K562 (cell line): ENCODE results near the gene GNG7. TPM values are rescaled to one million over a fixed set of nuclear protein-coding genes. Genes with fewer than 3 reads are reported as not detected.

Source experiments
- ATAC-seq: fragments of 200-7000 bp; cut with Tn5 transposase; 3 replicates; pipeline ENCODE4 v1.9.1; 2020; ENCODE audit warnings: moderate library complexity
- BruUV-seq: library from RNA; stranded (reverse); fragments of 400-500 nt; replicated peaks from 2 replicates; lab custom pipeline; 2021; lab: Mats Ljungman, UMichigan
- CTCF ChIA-PET: fragments of 300-600 bp; formaldehyde crosslinking; extraction: SDS; loops from one replicate; lab custom pipeline; 2021; ENCODE audit warnings: low intra/inter-chr PET ratio; lab: Yijun Ruan, JAX
- POLR2A ChIA-PET: fragments of 300-600, 350-650 bp; sonication (Branson Sonifier 250); formaldehyde crosslinking; extraction: SDS; loops from one replicate; lab custom pipeline; 2021; ENCODE audit warnings: antibody characterized with exemption, inconsistent platforms; lab: Yijun Ruan, JAX
- DNase-seq, 4 experiments: peaks; one replicate each; pipeline versions ENCODE4 v3.0.0 to v3.0.0-alpha.2; 2011 to 2018; ENCODE audit warnings: low spot score in 3 of 4, mixed read lengths in 3 of 4; ENCODE audit errors: extremely low read depth in 1 of 4
- FAIRE-seq: peaks from 2 replicates; lab custom pipeline; 2011; peaks lifted over from hg19 to GRCh38; lab: Jason Lieb, UNC
- H2AFZ ChIP-seq: 2 replicates; pipeline ENCODE4 v1.6.0; 2011; ENCODE audit warnings: low read depth, low read length, control low read depth, inconsistent platforms
- H3K27ac ChIP-seq: fragments of 200-600 bp; 3 replicates; pipeline ENCODE4 v1.8.0; 2011; ENCODE audit warnings: low read depth, mild to moderate bottlenecking, control low read depth, inconsistent platforms, low read length, moderate library complexity, mixed read lengths; ENCODE audit errors: extremely low read depth
- H3K27me3 ChIP-seq, 2 experiments: fragments of 300-600 bp in 1 of 2; 2 replicates in 1 of 2; 3 replicates in 1 of 2; pipeline versions ENCODE4 v1.6.0 to v1.8.0; 2011; ENCODE audit warnings: inconsistent platforms in 2 of 2, low read length in 2 of 2, mild to moderate bottlenecking in 1 of 2, mixed read lengths in 1 of 2, moderate library complexity in 1 of 2; ENCODE audit not compliant: control insufficient read depth in 2 of 2, insufficient read depth in 2 of 2
- H3K36me3 ChIP-seq: fragments of 300-600 bp; 3 replicates; pipeline ENCODE4 v1.8.0; 2011; ENCODE audit warnings: mild to moderate bottlenecking, low read length, inconsistent platforms; ENCODE audit not compliant: control insufficient read depth, insufficient read depth
- H3K4me1 ChIP-seq, 2 experiments: fragments of 200-600 bp in 1 of 2; replicated peaks in 1 of 2; 2 replicates in 1 of 2; 3 replicates in 1 of 2; pipeline versions ENCODE4 v1.5.1 to v1.8.0; 2011; ENCODE audit warnings: inconsistent platforms in 2 of 2, low read length in 2 of 2, mild to moderate bottlenecking in 1 of 2, mixed read lengths in 1 of 2, moderate library complexity in 1 of 2; ENCODE audit not compliant: control insufficient read depth in 2 of 2, insufficient read depth in 2 of 2
- H3K4me2 ChIP-seq: 2 replicates; pipeline ENCODE4 v1.6.1; 2011; ENCODE audit warnings: low read length, control low read depth, inconsistent platforms, mixed read lengths; ENCODE audit not compliant: insufficient read depth
- H3K4me3 ChIP-seq: fragments of 200-600 bp; sonication (generic), shearing (Covaris generic); 2 replicates; pipeline ENCODE4 v1.5.1; 2016; ENCODE audit warnings: control low read depth, inconsistent platforms
- H3K79me2 ChIP-seq: fragments of 200-600 bp; 3 replicates; pipeline ENCODE4 v1.8.0; 2011; ENCODE audit warnings: low read length, inconsistent platforms; ENCODE audit not compliant: control insufficient read depth, insufficient read depth
- H3K9ac ChIP-seq, 2 experiments: 2 replicates each; pipeline versions ENCODE4 v1.6.0 to v1.6.1; 2011; ENCODE audit warnings: low read depth in 2 of 2, low read length in 2 of 2, control low read depth in 1 of 2, inconsistent platforms in 1 of 2, mild to moderate bottlenecking in 1 of 2, mixed read lengths in 1 of 2; ENCODE audit not compliant: insufficient read depth in 1 of 2
- H3K9me1 ChIP-seq: one replicate; pipeline ENCODE4 v1.6.0; 2011; ENCODE audit warnings: inconsistent platforms, mild to moderate bottlenecking, low read length, moderate library complexity; ENCODE audit not compliant: control insufficient read depth, insufficient read depth
- H3K9me3 ChIP-seq: replicated peaks from 2 replicates; pipeline ENCODE4 v1.5.1; 2011; ENCODE audit warnings: low read depth, low read length, inconsistent platforms; ENCODE audit not compliant: control insufficient read depth, insufficient read depth
- H4K20me1 ChIP-seq: replicated peaks from 2 replicates; pipeline ENCODE4 v1.6.1; 2011; ENCODE audit warnings: low read length, inconsistent platforms, mixed read lengths; ENCODE audit not compliant: control insufficient read depth, insufficient read depth
- BHLHE40 ChIP-seq: IDR thresholded peaks from 2 replicates; pipeline ENCODE4 v1.6.1; 2011; ENCODE audit warnings: low read length, improper control_type of control experiment
- FOSL1 ChIP-seq: fragments of 200-800 bp; sonication (Bioruptor generic); conservative IDR thresholded peaks from 2 replicates; pipeline ENCODE4 v1.6.1; 2016; ENCODE audit warnings: missing genetic modification characterization, missing compliant biosample characterization
- SRSF3 ChIP-seq: fragments of 200-400 bp; formaldehyde crosslinking; IDR thresholded peaks from 2 replicates; pipeline ENCODE4 v1.6.1; 2016; ENCODE audit warnings: mild to moderate bottlenecking, low read length, moderate library complexity; ENCODE audit not compliant: insufficient read depth
- TAF9B ChIP-seq: fragments of 450-650 bp; IDR thresholded peaks from 2 replicates; pipeline ENCODE4 v1.6.1; 2018; ENCODE audit warnings: mild to moderate bottlenecking; ENCODE audit not compliant: partially characterized antibody
- TEAD1 ChIP-seq, 2 experiments: fragments of 450-650 bp in 1 of 2; sonication (generic) in 1 of 2; formaldehyde crosslinking; IDR thresholded peaks; 2 replicates each; pipeline versions ENCODE4 v1.4.0 to v1.8.0; 2020 to 2022; ENCODE audit warnings: mild to moderate bottlenecking in 2 of 2, missing genetic modification reagents in 1 of 2
- WGBS: fragments of 100-300 bp; shearing (Covaris generic); methylation state at CpG from one replicate; pipeline ENCODE4 v1.1.6; 2016; ENCODE audit warnings: low coverage, mixed read lengths; ENCODE audit not compliant: insufficient coverage; ENCODE audit errors: missing lambda C conversion rate; 5-methylcytosine and 5-hydroxymethylcytosine counted together
- in situ Hi-C: fragments of 300-500 bp; cut with MboI; formaldehyde crosslinking; loops from 4 replicates; pipeline ENCODE4 v1.15.0; 2018; ENCODE audit warnings: inconsistent platforms, mixed read lengths
- intact Hi-C: fragments of 100-400 bp; cut with micrococcal nuclease; formaldehyde crosslinking; loops from 2 replicates; pipeline ENCODE4 v1.14.2; 2022
- polyA plus RNA-seq, 8 experiments: library from polyadenylated mRNA; depleted of rRNA in 4 of 8; stranded (reverse) in 5 of 8; unstranded in 3 of 8; fragments of >200 nt; fragmentation: Nextera tagmentation in 2 of 8; fragmentation: Illumina TruSeq in 1 of 8; extraction: Ambion mirVana in 2 of 8; extraction: Trizol in 1 of 8; gene quantifications; 2 replicates each; pipeline versions ENCODE4 v1.2.1 to v1.2.3, GENCODE V29; 2011 to 2014; ENCODE audit warnings: inconsistent platforms in 1 of 8, missing spikeins in 1 of 8
- total RNA-seq, 7 experiments: library from RNA; depleted of rRNA in 6 of 7; stranded (reverse); fragments of >200 nt in 6 of 7; fragmentation: Illumina TruSeq in 2 of 7; extraction: Trizol in 2 of 7; gene quantifications; 2 replicates each; pipeline versions ENCODE4 v1.2.1 to v1.2.3, GENCODE V29; 2011 to 2021; ENCODE audit warnings: low replicate concordance in 1 of 7
- TF ChIP-seq, protein P1 (sequence below): sonication (generic); formaldehyde crosslinking; IDR thresholded peaks from 2 replicates; pipeline ENCODE4 v1.9.0; 2022; ENCODE audit warnings: mild to moderate bottlenecking, missing genetic modification reagents

Gene GNG7
- total and polyA plus RNA-seq, 9 of the 15 experiments (the other 6 are each of a cell fraction or from before 2014, with no cell fraction given) = 0.01 to 0.20 (median 0.06) TPM; not detected in 1

DNA sequence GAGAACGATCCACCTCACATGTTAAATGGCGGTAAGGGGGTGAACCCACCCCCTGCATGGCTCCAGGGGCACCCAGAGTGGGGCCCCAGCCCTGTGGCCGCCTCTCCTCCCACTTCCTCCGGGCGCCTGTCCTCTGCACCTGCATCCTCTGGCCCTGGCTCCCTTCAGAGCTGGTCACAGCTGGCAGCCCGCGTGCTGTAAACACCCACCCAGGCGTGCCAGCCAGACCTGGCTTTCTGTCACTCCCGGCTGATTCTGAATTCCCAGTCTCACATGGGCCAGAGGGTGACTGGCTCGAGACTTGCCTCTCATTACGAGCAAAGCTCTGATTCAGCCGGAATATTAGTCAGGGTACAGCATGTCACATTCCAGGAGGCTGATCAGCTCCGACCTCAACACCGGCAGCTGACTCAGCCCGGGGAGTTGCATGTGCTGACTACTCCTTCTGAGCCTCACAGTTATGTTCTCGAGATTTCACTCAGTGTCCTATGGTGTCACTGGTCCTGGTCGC is 75.1 kb downstream of the GNG7 start:
- no peaks in the 10 kb centered on the region for H3K36me3 ChIP-seq
- no TSS peak for BruUV-seq
- H3K9me1 ChIP-seq = no peaks in the 10 kb centered on the region
- no peak overlapping the region for H3K9ac ChIP-seq
- H3K4me3 ChIP-seq = no peak overlapping the region
- H3K27me3 ChIP-seq = peaks cover 2 to 44% of the 10 kb centered on the region in 2 experiments
- no peak for DNase-seq
- no peaks in the 10 kb centered on the region; the same call in 1 of the 2 replicates for H4K20me1 ChIP-seq
- no peak for FAIRE-seq
- intact Hi-C loops (no loop called here), in situ Hi-C loops (no loop called here)
- ChIA-PET POLR2A (no interaction called here), CTCF (no interaction called here)
- H3K4me2 ChIP-seq = no peak overlapping the region
- no peak overlapping the region for H2AFZ ChIP-seq
- H3K9me3 ChIP-seq = peaks cover 11% of the 10 kb centered on the region
- no peak for ATAC-seq
- no peak overlapping the region for H3K27ac ChIP-seq
- TF ChIP-seq BHLHE40 = peak; percentile 27; the same call in 1 of the 2 replicates
- peak; percentile 75 for TF ChIP-seq FOSL1 (tag)
- no peak for TF ChIP-seq SRSF3
- TF ChIP-seq TAF9B = no peak
- TF ChIP-seq, protein P1, sequence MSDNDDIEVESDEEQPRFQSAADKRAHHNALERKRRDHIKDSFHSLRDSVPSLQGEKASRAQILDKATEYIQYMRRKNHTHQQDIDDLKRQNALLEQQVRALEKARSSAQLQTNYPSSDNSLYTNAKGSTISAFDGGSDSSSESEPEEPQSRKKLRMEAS (CRISPR knock-in tag) = 0 out of 2 replicates have a peak, but pooled peaks have one; percentile 28
- peak in 1 of 2 experiments; percentile 60; a peak in 1 of 4 replicates for TF ChIP-seq TEAD1 (CRISPR knock-in tag; IDR thresholded peaks at IDR 0.05)
- 12% methylated on average over 14 of the region's 17 CpGs for WGBS
- H3K4me1 ChIP-seq = peaks cover 0 to 12% of the 10 kb centered on the region in 2 experiments; a peak in 2 of 5 replicates
- no peaks in the 10 kb centered on the region for H3K79me2 ChIP-seq
